GM12878 (cell line): ENCODE data around the gene SERP1.

Experiments used
- CBX5 ChIP-seq: sonication (generic); IDR thresholded peaks from 2 replicates; pipeline ENCODE4 v1.6.1; 2016; ENCODE audit warnings: low read depth, moderate library complexity, mild to moderate bottlenecking, inconsistent platforms
- CREB1 ChIP-seq: IDR thresholded peaks from 2 replicates; pipeline ENCODE4 v1.6.1; 2012; ENCODE audit warnings: low read depth, mild to moderate bottlenecking, inconsistent platforms
- CTCF ChIP-seq, 3 experiments: IDR thresholded peaks in 2 of 3; conservative IDR thresholded peaks in 1 of 3; 2 replicates each; pipeline ENCODE4 v1.5.1; 2011; ENCODE audit warnings: low read depth in 3 of 3, low read length in 3 of 3, mild to moderate bottlenecking in 3 of 3, control low read depth in 2 of 3, moderate library complexity in 2 of 3, inconsistent platforms in 1 of 3, mixed read lengths in 1 of 3; ENCODE audit not compliant: control insufficient read depth in 2 of 3, insufficient read depth in 1 of 3; ENCODE audit errors: extremely low read depth in 1 of 3
- EP300 ChIP-seq, 2 experiments: fragments of 150-350 bp in 1 of 2; IDR thresholded peaks; 2 replicates each; pipeline ENCODE4 v1.6.1; 2011 to 2012; ENCODE audit warnings: low read depth in 2 of 2, low read length in 2 of 2, borderline replicate concordance in 1 of 2, improper control_type of control experiment in 1 of 2, inconsistent platforms in 1 of 2; ENCODE audit not compliant: control insufficient read depth in 1 of 2
- POLR2A ChIP-seq: IDR thresholded peaks from 2 replicates; pipeline ENCODE4 v1.6.1; 2011; ENCODE audit warnings: low read depth, mild to moderate bottlenecking, low read length
- SMARCA5 ChIP-seq: fragments of 450-650 bp; IDR thresholded peaks from 2 replicates; pipeline ENCODE4 v1.6.1; 2017; ENCODE audit warnings: mild to moderate bottlenecking
- SP1 ChIP-seq: IDR thresholded peaks from one replicate; pipeline ENCODE4 v1.6.1; 2011; ENCODE audit warnings: low read depth, low read length
- SRF ChIP-seq, 2 experiments: IDR thresholded peaks; 2 replicates each; pipeline ENCODE4 v1.6.1; 2011; ENCODE audit warnings: low read depth in 2 of 2, low read length in 2 of 2, mild to moderate bottlenecking in 1 of 2, moderate library complexity in 1 of 2
- ZNF274 ChIP-seq: IDR thresholded peaks from one replicate; pipeline ENCODE4 v1.8.0; 2011; ENCODE audit not compliant: insufficient read length, insufficient read depth
- ZZZ3 ChIP-seq: IDR thresholded peaks from 2 replicates; pipeline ENCODE4 v1.6.1; 2011; ENCODE audit warnings: low read depth; ENCODE audit not compliant: control insufficient read depth, insufficient read length

- TF ChIP-seq CREB1: no peak
- no peak for TF ChIP-seq CTCF (IDR thresholded peaks at IDR 0.05 in 2 of 3, conservative IDR thresholded peaks at IDR 0.05 in 1 of 3; ENCODE audit: control insufficient read depth in 2 of 3, extremely low read depth in 1 of 3, insufficient read depth in 1 of 3, low read depth in 3 of 3, low read length in 3 of 3)
- no peak for TF ChIP-seq SMARCA5
- TF ChIP-seq CBX5: no peak
- TF ChIP-seq POLR2A: no peak
- no peak for TF ChIP-seq SRF (IDR thresholded peaks at IDR 0.05; ENCODE audit: low read depth in 2 of 2, low read length in 2 of 2)
- TF ChIP-seq ZNF274: no peak
- no peak for TF ChIP-seq SP1
- TF ChIP-seq EP300 (IDR thresholded peaks at IDR 0.05; ENCODE audit: borderline replicate concordance in 1 of 2, control insufficient read depth in 1 of 2, low read depth in 2 of 2, low read length in 2 of 2): no peak
- TF ChIP-seq ZZZ3: no peak
Observed at GRCh38 chr3:150543531-150543930, 2.8 kb downstream of the SERP1 start.
